ENCODE data around the gene AK8. TPM values are rescaled to one million over a fixed set of nuclear protein-coding genes. Genes with fewer than 3 reads are reported as not detected.
"Not testable (repeated sequence)": the region's sequence is repeated elsewhere in the genome, so short reads cannot be mapped to it uniquely, and the experiment has no call there.

Gene AK8
- polyA plus RNA-seq, 1 experiment: 0.53 TPM

GRCh38 chr9:132717326-132717945, 160.6 kb downstream of the AK8 start:
- no peak for DNase-seq (ENCODE audit: low read depth)
- TF ChIP-seq CTCF (IDR thresholded peaks at IDR 0.05; ENCODE audit: insufficient read depth, low read depth, low read length): no peak
- Histone ChIP-seq H3K4me3 (ENCODE audit: low read depth, low read length) (no peak overlapping the region), H3K27me3 (ENCODE audit: control insufficient read depth, insufficient read depth, low read length) (peaks cover 8% of the 10 kb centered on the region), H3K36me3 (ENCODE audit: control insufficient read depth, insufficient read depth, low read length) (no peaks in the 10 kb centered on the region)
- CTCF ChIA-PET: no interaction called here
- POLR2A ChIA-PET: no interaction called here

GRCh38 chr9:132716007-132716406, 162.1 kb downstream of the AK8 start:
- H3K36me3 ChIP-seq (ENCODE audit: control insufficient read depth, insufficient read depth, low read length): no peaks in the 10 kb centered on the region
- ChIA-PET POLR2A (no interaction called here), CTCF (no interaction called here)
- H3K27me3 ChIP-seq (ENCODE audit: control insufficient read depth, insufficient read depth, low read length): peaks cover 5% of the 10 kb centered on the region
- no peak for DNase-seq (ENCODE audit: low read depth)
- no peak overlapping the region for H3K4me3 ChIP-seq (ENCODE audit: low read depth, low read length)
- TF ChIP-seq CTCF (IDR thresholded peaks at IDR 0.05; ENCODE audit: insufficient read depth, low read depth, low read length): no peak

GRCh38 chr9:132712753-132713152, 165.3 kb downstream of the AK8 start:
- ChIA-PET POLR2A (no interaction called here), CTCF (no interaction called here)
- no peaks in the 10 kb centered on the region for H3K36me3 ChIP-seq (ENCODE audit: control insufficient read depth, insufficient read depth, low read length)
- DNase-seq (ENCODE audit: low read depth): no peak
- no peak overlapping the region for H3K4me3 ChIP-seq (ENCODE audit: low read depth, low read length)
- peaks cover 5% of the 10 kb centered on the region; the same call in 1 of the 2 replicates for H3K27me3 ChIP-seq (ENCODE audit: control insufficient read depth, insufficient read depth, low read length)
- no peak for TF ChIP-seq CTCF (IDR thresholded peaks at IDR 0.05; ENCODE audit: insufficient read depth, low read depth, low read length)

- DNase-seq (ENCODE audit: low read depth): no peak
- ChIA-PET POLR2A (no interaction called here), CTCF (no interaction called here)
- Histone ChIP-seq H3K36me3 (ENCODE audit: control insufficient read depth, insufficient read depth, low read length) (no peaks in the 10 kb centered on the region), H3K4me3 (ENCODE audit: low read depth, low read length) (no peak overlapping the region), H3K27me3 (ENCODE audit: control insufficient read depth, insufficient read depth, low read length) (0 out of 2 replicates have a peak, but pooled peaks cover 1% of the 10 kb centered on the region)
- no peak for TF ChIP-seq CTCF (IDR thresholded peaks at IDR 0.05; ENCODE audit: insufficient read depth, low read depth, low read length)
Observed at GRCh38 chr9:132711846-132712245, 166.2 kb downstream of the AK8 start.

- POLR2A ChIA-PET; H3K36me3 ChIP-seq (ENCODE audit: control insufficient read depth, insufficient read depth, low read length); H3K4me3 ChIP-seq (ENCODE audit: low read depth, low read length); DNase-seq (ENCODE audit: low read depth); H3K27me3 ChIP-seq (ENCODE audit: control insufficient read depth, insufficient read depth, low read length); CTCF ChIA-PET: not testable (repeated sequence)
Observed at GRCh38 chr9:132711152-132711551, 166.9 kb downstream of the AK8 start.

GRCh38 chr9:132710333-132710732, 167.8 kb downstream of the AK8 start:
- ChIA-PET POLR2A (no interaction called here), CTCF (no interaction called here)

More at GRCh38 chr9:132710333-132710732, 167.8 kb downstream of the AK8 start:
- Histone ChIP-seq H3K36me3 (ENCODE audit: control insufficient read depth, insufficient read depth, low read length) (no peaks in the 10 kb centered on the region), H3K4me3 (ENCODE audit: low read depth, low read length) (no peak overlapping the region), H3K27me3 (ENCODE audit: control insufficient read depth, insufficient read depth, low read length) (0 out of 2 replicates have a peak, but pooled peaks cover 1% of the 10 kb centered on the region)
- no peak for DNase-seq (ENCODE audit: low read depth)
- no peak for TF ChIP-seq CTCF (IDR thresholded peaks at IDR 0.05; ENCODE audit: insufficient read depth, low read depth, low read length)
